Endothelial cell of umbilical vein (primary cell): ENCODE measurements around the gene RBPJL. TPM values are rescaled to one million over a fixed set of nuclear protein-coding genes. Genes with fewer than 3 reads are reported as not detected.

ENCODE experiments used
- BruUV-seq: library from RNA; stranded (reverse); fragments of 400-500 nt; replicated peaks from 2 replicates; lab custom pipeline; 2021; lab: Mats Ljungman, UMichigan
- CTCF ChIA-PET: fragments of 300-600, 350-600 bp; sonication (Branson Sonifier 250); formaldehyde crosslinking; loops from one replicate; lab custom pipeline; 2021; ENCODE audit warnings: antibody characterized with exemption, inconsistent platforms; lab: Charles Lee
- POLR2A ChIA-PET: fragments of 300-600, 350-600 bp; sonication (Branson Sonifier 250); formaldehyde crosslinking; loops from one replicate; lab custom pipeline; 2021; ENCODE audit warnings: antibody characterized with exemption, inconsistent platforms; lab: Charles Lee
- DNase-seq: peaks from one replicate; pipeline ENCODE4 v3.0.0-alpha.2; 2011; ENCODE audit warnings: low read depth, low spot score
- FAIRE-seq: peaks from 2 replicates; lab custom pipeline; 2011; peaks lifted over from hg19 to GRCh38; lab: Jason Lieb, UNC
- H2AFZ ChIP-seq: 2 replicates; pipeline ENCODE4 v1.6.0; 2012; ENCODE audit warnings: low read depth, low read length, control low read depth, inconsistent platforms
- H3K27ac ChIP-seq: 2 replicates; pipeline ENCODE4 v1.5.1; 2011; ENCODE audit warnings: low read depth, mild to moderate bottlenecking, control low read depth, low read length, moderate library complexity; ENCODE audit not compliant: insufficient read depth
- H3K27me3 ChIP-seq, 2 experiments: 2 replicates each; pipeline versions ENCODE4 v1.6.0 to v1.6.1; 2011; ENCODE audit warnings: low read length in 2 of 2, mixed read lengths in 1 of 2; ENCODE audit not compliant: control insufficient read depth in 2 of 2, insufficient read depth in 2 of 2
- H3K36me3 ChIP-seq, 2 experiments: 2 replicates in 1 of 2; 3 replicates in 1 of 2; pipeline ENCODE4 v1.5.1; 2011; ENCODE audit warnings: low read length in 2 of 2, mild to moderate bottlenecking in 1 of 2, moderate library complexity in 1 of 2; ENCODE audit not compliant: control insufficient read depth in 2 of 2, insufficient read depth in 2 of 2; ENCODE audit errors: extremely low read depth in 1 of 2
- H3K4me1 ChIP-seq: 3 replicates; pipeline ENCODE4 v1.5.1; 2011; ENCODE audit warnings: mild to moderate bottlenecking, low read length; ENCODE audit not compliant: control insufficient read depth, insufficient read depth; ENCODE audit errors: extremely low read depth
- H3K4me2 ChIP-seq: 2 replicates; pipeline ENCODE4 v1.6.1; 2011; ENCODE audit warnings: low read length, control low read depth, mixed read lengths; ENCODE audit not compliant: insufficient read depth
- H3K4me3 ChIP-seq, 3 experiments: fragments of 200-600 bp in 1 of 3; sonication (generic), shearing (Covaris generic) in 1 of 3; replicated peaks in 1 of 3; 2 replicates each; pipeline ENCODE4 v1.5.1; 2011 to 2016; ENCODE audit warnings: control low read depth in 3 of 3, low read length in 3 of 3, mild to moderate bottlenecking in 2 of 3, inconsistent platforms in 1 of 3, low read depth in 1 of 3, moderate library complexity in 1 of 3; ENCODE audit not compliant: insufficient read depth in 1 of 3
- H3K79me2 ChIP-seq: 2 replicates; pipeline ENCODE4 v1.6.0; 2012; ENCODE audit warnings: low read length, inconsistent platforms; ENCODE audit not compliant: control insufficient read depth, insufficient read depth
- H3K9ac ChIP-seq: replicated peaks from 2 replicates; pipeline ENCODE3; 2011; ENCODE audit warnings: low read length, control low read depth; ENCODE audit not compliant: insufficient read depth; ENCODE audit errors: extremely low read depth
- H3K9me1 ChIP-seq: replicated peaks from 3 replicates; pipeline ENCODE4 v1.6.0; 2011; ENCODE audit warnings: mild to moderate bottlenecking, low read length; ENCODE audit not compliant: control insufficient read depth, insufficient read depth; ENCODE audit errors: extremely low read depth
- H3K9me3 ChIP-seq: replicated peaks from 2 replicates; pipeline ENCODE4 v1.5.1; 2012; ENCODE audit warnings: low read length, inconsistent platforms; ENCODE audit not compliant: control insufficient read depth, insufficient read depth
- H4K20me1 ChIP-seq: replicated peaks from 2 replicates; pipeline ENCODE3; 2011; ENCODE audit warnings: mild to moderate bottlenecking, low read length; ENCODE audit not compliant: control insufficient read depth, insufficient read depth; ENCODE audit errors: extremely low read depth
- EZH2 ChIP-seq: IDR thresholded peaks from 2 replicates; pipeline ENCODE4 v1.6.1; 2012; ENCODE audit warnings: borderline replicate concordance, low read depth, mild to moderate bottlenecking, moderate library complexity, low read length, inconsistent platforms; ENCODE audit not compliant: severe bottlenecking
- FOS ChIP-seq: IDR thresholded peaks from 2 replicates; pipeline ENCODE4 v1.6.1; 2011; ENCODE audit warnings: mild to moderate bottlenecking, low read length, moderate library complexity, borderline replicate concordance; ENCODE audit not compliant: insufficient read depth
- GATA2 ChIP-seq: IDR thresholded peaks from 2 replicates; pipeline ENCODE4 v1.7.0; 2011; ENCODE audit warnings: low read depth, mild to moderate bottlenecking, moderate library complexity, mixed read lengths, low read length; ENCODE audit not compliant: insufficient read length, insufficient read depth
- JUN ChIP-seq: IDR thresholded peaks from 2 replicates; pipeline ENCODE4 v1.6.1; 2011; ENCODE audit warnings: borderline replicate concordance, low read depth; ENCODE audit not compliant: insufficient read length, insufficient read depth
- MAX ChIP-seq: IDR thresholded peaks from 2 replicates; pipeline ENCODE4 v1.6.1; 2011; ENCODE audit not compliant: insufficient read depth, insufficient read length
- MYC ChIP-seq: IDR thresholded peaks from one replicate; pipeline ENCODE4 v1.6.1; 2011; ENCODE audit warnings: mild to moderate bottlenecking, low read depth, low read length
- POLR2A ChIP-seq: IDR thresholded peaks from 2 replicates; pipeline ENCODE4 v1.6.1; 2012; ENCODE audit warnings: low read depth, mild to moderate bottlenecking, control low read depth, low read length
- POLR2AphosphoS5 ChIP-seq: IDR thresholded peaks from 2 replicates; pipeline ENCODE4 v1.6.1; 2012; ENCODE audit warnings: low read depth, mild to moderate bottlenecking, control low read depth, low read length, moderate library complexity; ENCODE audit not compliant: insufficient read depth
- dilution Hi-C: fragments of 300-500 bp; cut with MboI; formaldehyde crosslinking; loops from one replicate; pipeline ENCODE4 v1.15.0; 2019; ENCODE audit warnings: low sequenced_read_pairs; ENCODE audit not compliant: extremely low pct_ligation_motif_present
- intact Hi-C: fragments of 100-400 bp; cut with micrococcal nuclease; formaldehyde crosslinking; loops from one replicate; pipeline ENCODE4 v1.10.0; 2022
- polyA plus RNA-seq, 4 experiments: library from polyadenylated mRNA; depleted of rRNA in 3 of 4; stranded (reverse) in 3 of 4; unstranded in 1 of 4; fragments of >200 nt; gene quantifications; 2 replicates each; pipeline versions ENCODE4 v1.2.1 to v1.2.3, GENCODE V29; 2011 to 2012; ENCODE audit warnings: missing spikeins in 1 of 4
- total RNA-seq: library from RNA; stranded (reverse); gene quantifications from 2 replicates; pipeline ENCODE4 v1.2.3, GENCODE V29; 2021
- TF ChIP-seq, protein P1 (sequence below), 2 donors: IDR thresholded peaks; 1 replicate in 1 of 2; 2 replicates in 1 of 2; pipeline ENCODE4 v1.5.1; 2011; ENCODE audit warnings: low read length in 2 of 2, mild to moderate bottlenecking in 2 of 2, moderate library complexity in 2 of 2, control low read depth in 1 of 2, inconsistent platforms in 1 of 2, low read depth in 1 of 2; ENCODE audit not compliant: insufficient read depth in 1 of 2; ENCODE audit errors: extremely low read depth in 1 of 2

The RBPJL gene
- total and polyA plus RNA-seq, 2 donors (not counting 3 experiments of a cell fraction or from before 2014, with no cell fraction given), result not detected

DNA sequence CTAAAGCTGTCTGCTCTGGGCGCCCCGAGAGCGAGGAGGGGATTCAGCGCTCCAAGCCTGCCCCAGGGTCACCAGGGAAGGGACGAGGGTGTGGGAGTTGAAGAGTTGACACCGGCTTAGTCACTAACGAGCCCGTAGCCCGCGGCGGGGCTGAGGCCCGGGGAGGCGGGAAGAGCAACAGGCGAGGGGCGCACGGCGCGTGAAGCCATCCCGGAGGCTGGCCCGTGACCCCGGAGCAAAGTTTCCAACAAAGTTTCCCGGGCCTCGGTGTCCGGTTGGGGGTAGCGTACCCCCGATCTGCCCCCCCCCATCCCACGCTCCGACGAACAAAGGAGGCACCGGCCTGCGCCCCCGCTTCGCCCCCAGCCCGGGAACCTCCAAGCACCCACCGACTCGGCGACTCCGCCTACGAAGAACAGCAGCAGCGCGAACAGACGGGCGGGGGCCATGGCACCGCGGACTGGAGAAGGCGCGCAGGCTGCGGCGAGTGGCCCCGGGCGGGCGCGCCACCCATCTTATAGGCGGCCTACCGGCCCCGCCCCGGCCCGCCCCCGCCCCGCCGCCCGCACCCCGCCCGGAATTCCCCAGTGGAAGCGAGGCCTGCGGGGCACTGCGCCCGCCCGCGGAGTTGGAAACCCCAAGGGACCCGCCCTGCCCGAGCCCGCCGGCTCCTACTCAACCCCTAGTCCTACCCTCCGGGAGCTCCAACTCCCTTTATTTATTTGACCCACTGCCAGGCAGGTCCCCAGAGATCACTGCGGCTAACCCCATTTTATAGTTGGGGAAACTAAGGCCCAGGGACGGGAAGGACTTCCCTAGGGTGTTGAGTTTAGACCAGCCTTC lies 41.5 kb downstream of the RBPJL start, which contains the start of gene SDC4:
TSS of gene SDC4 (minus strand) at position 489 of the 843 bp plus-strand sequence. CDS start at position 449, 40 bp downstream.
- POLR2A ChIA-PET, result interaction anchor here (1.0 to 3.5 kb wide), 6 partner anchors 9 to 25 kb away, joined by 3 to 52 read pairs (median 8); partner anchors contain the start of gene SYS1
- dilution Hi-C loops, result no loop called here
- no peaks in the 10 kb centered on the region for H3K27me3 ChIP-seq
- no peak for TF ChIP-seq GATA2
- TF ChIP-seq, protein P1, sequence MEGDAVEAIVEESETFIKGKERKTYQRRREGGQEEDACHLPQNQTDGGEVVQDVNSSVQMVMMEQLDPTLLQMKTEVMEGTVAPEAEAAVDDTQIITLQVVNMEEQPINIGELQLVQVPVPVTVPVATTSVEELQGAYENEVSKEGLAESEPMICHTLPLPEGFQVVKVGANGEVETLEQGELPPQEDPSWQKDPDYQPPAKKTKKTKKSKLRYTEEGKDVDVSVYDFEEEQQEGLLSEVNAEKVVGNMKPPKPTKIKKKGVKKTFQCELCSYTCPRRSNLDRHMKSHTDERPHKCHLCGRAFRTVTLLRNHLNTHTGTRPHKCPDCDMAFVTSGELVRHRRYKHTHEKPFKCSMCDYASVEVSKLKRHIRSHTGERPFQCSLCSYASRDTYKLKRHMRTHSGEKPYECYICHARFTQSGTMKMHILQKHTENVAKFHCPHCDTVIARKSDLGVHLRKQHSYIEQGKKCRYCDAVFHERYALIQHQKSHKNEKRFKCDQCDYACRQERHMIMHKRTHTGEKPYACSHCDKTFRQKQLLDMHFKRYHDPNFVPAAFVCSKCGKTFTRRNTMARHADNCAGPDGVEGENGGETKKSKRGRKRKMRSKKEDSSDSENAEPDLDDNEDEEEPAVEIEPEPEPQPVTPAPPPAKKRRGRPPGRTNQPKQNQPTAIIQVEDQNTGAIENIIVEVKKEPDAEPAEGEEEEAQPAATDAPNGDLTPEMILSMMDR (IDR thresholded peaks at IDR 0.05; ENCODE audit: extremely low read depth in 1 of 2, insufficient read depth in 1 of 2, low read depth in 1 of 2, low read length in 2 of 2), result no peak
- no peak for TF ChIP-seq EZH2
- no peak for TF ChIP-seq MAX
- TF ChIP-seq JUN, result no peak
- peak; percentile 99 for TF ChIP-seq POLR2AphosphoS5
- TF ChIP-seq FOS, result no peak
- TF ChIP-seq POLR2A, result peak; percentile 99
- TF ChIP-seq MYC, result no peak
- DNase-seq (peak; percentile 44), FAIRE-seq (no peak)
- peak within 1 kb of the TSS; percentile 89 for H3K4me2 ChIP-seq
- H2AFZ ChIP-seq, result peak within 1 kb of the TSS; percentile 51
- H3K4me3 ChIP-seq, result peak within 1 kb of the TSS; percentile 50 to 85 (median 69)
- H3K4me1 ChIP-seq, result peaks cover 49% of the 10 kb centered on the region
- no peaks in the 10 kb centered on the region for H3K9me3 ChIP-seq
- H4K20me1 ChIP-seq, result no peaks in the 10 kb centered on the region
- peaks cover 42% of the 10 kb centered on the region for H3K79me2 ChIP-seq
- CTCF ChIA-PET, result interaction anchor here (1.0 to 4.7 kb wide), 11 partner anchors 11 to 423 kb away, joined by 3 to 28 read pairs (median 6); partner anchors contain the start of gene SYS1
- H3K9me1 ChIP-seq, result no peaks in the 10 kb centered on the region
- intact Hi-C loops, result loop anchor here (1.0 to 10.0 kb wide), 3 partner anchors 10 to 567 kb away; partner anchors contain the start of gene PLTP
- BruUV-seq, result TSS peak; percentile 52
- peak within 1 kb of the TSS; percentile 69 for H3K9ac ChIP-seq
- peak within 1 kb of the TSS; percentile 62 for H3K27ac ChIP-seq
- H3K36me3 ChIP-seq, result no peaks in the 10 kb centered on the region
